Measurements from ENCODE around the gene CAPZB.

The CAPZB gene

GRCh38 chr1:19467199-19468187 is 17.8 kb downstream of the CAPZB start:
- DNase-seq = no peak

GRCh38 chr1:19466112-19466561 is 19.2 kb downstream of the CAPZB start:
- DNase-seq = no peak

GRCh38 chr1:19465650-19466049 is 19.7 kb downstream of the CAPZB start:
- no peak for DNase-seq

DNA sequence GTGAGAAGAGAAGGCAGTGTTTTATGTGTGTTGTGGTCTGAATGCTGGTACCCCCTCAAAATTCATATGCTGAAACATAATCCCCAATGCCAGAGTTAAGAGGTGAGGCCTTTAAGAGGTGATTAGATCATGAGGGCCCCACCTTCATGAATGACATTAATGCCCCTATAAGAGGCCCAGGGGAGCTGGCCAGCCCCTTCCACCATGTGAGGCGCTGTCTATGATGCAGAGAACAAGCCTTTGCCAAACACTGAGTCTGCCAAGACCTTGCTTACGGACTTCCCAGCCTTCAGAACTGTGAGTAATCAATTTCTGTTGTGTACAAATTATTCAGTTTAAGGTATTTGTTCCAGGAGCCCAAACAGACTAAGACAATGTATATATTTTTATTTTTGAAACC is 20.2 kb downstream of the CAPZB start:
- DNase-seq = no peak

DNA sequence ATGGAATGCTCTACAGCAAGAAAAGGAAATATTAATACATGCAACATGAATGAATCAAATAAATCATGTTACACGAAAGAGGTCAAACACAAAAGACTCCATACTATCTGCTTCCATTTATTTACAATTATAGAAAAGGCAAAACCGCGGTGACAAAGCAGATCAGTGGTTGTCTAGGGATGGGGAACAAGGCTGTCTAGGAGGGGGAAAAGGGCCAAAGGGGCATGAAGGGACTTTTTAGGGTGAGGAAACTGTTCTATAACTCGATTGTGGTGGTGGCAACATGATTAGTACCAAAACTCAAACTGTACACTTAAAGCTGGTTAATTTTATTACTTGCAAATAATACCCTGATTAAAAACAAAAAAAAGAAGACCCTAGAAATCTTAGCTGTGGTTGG is 20.6 kb downstream of the CAPZB start:
- no peak for DNase-seq

- DNase-seq = no peak
Observed at GRCh38 chr1:19463504-19463803, 21.9 kb downstream of the CAPZB start.

DNA sequence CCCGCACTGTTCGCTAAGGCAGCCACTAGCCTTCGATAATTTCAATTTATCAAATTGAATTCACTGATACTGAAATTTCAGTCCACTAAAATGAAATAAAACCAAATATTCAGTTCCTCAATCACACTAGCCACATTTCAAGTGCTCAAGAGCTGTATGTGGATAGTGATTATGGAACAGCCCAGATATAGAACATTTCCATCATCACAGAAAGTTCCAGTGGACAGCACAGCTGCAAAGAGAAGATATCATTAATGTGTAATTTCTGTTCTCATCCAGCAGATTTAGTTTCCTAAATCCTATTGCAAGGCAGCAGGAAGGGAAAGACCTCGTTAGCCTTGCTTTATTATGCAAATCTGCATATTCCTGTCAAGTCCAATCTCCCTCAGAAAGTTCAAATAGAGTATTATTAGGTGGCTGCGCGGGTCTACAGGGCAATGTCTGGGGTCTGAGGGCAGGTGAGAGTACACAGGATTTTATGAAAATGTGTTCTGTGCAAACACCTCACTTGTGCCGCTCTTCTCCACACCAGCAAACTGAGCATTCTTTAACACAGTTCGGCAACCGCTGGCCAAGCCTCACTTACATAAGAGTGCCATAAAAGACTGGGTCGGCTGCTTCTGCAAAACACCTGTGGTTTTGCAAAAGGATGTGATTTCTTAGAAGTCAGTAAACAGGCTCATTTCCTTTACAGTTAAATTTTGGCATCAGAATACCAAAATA is 22.4 kb downstream of the CAPZB start:
- no peak for DNase-seq

GRCh38 chr1:19461220-19461554 is 24.2 kb downstream of the CAPZB start:
- DNase-seq = no peak

GRCh38 chr1:19460535-19461219 is 24.7 kb downstream of the CAPZB start:
- DNase-seq = no peak

DNA sequence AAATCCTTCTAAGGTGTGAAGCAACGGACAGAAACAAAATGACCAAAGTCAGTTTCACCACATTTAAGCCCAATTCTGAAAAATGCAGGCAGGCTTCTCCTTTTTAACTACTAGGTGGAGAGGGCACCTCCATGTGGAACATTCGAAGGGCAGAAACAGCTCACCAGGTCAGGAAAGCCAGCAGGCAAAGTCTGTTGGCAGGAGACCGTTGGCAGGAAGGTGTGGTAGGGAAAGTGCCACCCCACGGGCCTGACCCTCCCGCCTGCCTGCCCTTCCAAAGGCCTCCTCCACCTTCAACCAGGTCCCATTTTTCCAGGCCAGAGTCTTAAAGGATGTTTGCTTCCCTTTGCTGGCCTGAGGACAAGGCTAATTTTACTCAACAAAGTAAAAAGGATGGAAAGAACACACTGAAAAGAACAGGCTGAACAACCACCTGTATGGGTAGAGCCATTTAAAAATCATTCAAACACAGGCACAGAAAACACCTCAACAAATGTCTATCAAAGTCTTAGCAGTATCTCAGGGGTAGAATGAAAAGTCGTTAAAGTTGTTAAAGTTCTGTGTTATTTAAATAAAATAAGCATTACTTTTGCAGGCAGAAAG is 26.4 kb downstream of the CAPZB start:
- DNase-seq = no peak

DNA sequence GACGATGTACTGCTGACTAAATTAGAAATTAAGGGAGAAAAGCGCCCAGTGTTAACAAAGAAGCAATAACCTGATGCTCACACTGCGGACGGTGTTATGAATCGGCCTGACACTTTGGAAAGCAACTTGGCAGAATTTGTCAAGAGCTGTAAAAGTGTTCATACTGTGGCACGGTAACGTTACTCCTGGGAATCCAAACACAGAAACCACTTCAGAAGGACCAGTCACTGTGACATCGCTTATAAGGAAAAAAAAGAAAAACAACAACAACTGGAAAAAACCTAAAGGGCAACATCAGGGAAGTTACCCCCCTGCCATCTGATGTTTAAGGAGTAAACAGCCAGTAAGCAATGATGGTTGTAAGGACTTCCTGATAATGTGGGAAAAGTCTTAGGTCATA is 27.7 kb downstream of the CAPZB start:
- no peak for DNase-seq

DNA sequence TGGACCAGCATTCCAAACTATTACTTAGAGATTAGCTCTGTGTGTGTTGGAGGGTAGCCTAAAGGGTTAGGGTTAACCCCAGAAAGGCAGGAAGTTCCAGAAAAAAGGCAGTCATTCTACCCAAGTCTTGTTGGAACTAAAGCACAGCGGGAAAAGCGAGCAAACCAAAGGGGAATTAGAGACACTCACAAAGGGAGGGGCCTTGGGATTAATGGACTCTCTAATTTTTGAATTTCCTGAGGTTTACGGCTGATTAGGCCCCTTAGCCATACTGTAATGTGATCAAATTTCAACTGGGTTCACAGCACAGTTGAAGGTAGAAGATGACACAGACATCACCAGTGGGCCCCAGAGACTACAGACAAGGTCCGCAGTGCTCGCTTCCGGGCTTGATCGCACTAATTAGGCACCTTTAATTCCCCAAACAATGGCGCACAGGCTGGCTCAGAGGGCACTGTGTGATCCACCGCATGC is 28.3 kb downstream of the CAPZB start:
- no peak for DNase-seq

GRCh38 chr1:19455353-19455752 is 30.0 kb downstream of the CAPZB start:
- no peak for DNase-seq

DNA sequence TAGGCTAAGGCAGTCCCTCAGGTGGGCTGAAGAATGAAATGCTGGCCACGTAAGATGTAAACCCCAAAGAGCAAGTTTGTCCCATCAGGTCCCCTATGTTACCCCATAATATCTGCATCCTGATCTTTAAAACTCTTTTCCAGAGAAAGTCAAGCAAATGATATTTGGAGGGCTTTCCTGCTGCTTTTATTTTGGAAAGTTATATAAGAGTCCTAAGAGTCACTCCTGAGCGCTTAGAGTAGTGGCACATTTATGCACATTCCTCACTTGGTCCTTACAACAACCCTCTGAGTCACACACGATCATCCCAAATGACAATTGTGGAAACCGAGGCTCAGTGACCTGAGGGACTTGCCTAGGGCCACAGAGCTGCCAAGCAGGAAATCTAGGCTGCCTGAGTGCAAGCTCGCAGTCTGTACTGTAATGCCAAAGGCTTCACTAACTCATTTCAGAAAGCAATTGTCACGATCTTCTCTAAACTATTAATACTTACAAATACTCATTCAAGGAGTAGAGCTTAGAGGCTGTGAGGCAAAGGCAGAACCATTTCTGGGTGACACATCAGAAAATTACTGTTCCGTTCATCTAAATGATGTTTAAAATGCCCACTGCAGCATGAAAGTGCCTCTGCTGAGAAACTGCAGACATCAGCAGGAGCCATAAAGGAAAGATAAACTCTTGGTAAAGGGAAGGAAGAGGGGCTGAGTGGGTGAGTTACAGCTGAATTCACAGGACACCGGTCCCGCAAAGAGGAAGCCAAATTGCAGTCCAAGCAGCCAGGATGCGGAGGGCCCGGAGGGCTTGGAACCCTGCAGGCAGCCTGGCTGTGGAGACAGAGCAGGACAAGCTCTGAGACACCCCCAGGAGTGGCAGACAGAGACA is 30.8 kb downstream of the CAPZB start:
- no peak for DNase-seq

- no peak for DNase-seq
Observed at GRCh38 chr1:19453741-19454201, 31.6 kb downstream of the CAPZB start.

DNA sequence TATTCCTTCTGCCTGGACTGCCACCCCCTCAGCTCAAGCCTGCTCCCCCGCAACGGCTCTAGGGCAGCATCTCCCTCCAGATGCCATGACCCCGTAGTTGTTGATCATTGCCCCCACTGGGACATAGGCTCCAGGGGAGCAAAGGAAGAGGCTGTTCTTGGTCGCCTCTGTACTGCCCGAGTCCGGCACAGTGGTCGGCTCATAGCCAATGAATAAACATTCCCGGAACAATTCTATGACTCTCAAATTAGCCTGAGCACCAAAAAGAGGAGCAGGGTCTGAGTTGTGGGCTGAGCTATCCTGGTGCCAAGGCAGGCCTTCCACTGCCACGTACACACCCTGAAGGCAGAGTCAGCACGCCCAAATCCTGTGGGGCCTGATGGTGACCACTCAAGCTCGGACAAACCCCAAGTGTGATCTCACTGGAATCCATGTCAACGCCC is 33.1 kb downstream of the CAPZB start:
- no peak for DNase-seq

GRCh38 chr1:19450811-19451515 is 34.4 kb downstream of the CAPZB start:
- DNase-seq = no peak

- no peak for DNase-seq
Observed at GRCh38 chr1:19449454-19450228, 35.7 kb downstream of the CAPZB start.

- DNase-seq = no peak
Observed at GRCh38 chr1:19448491-19449439, 36.6 kb downstream of the CAPZB start.

All from NCI-H1048 (cell line).